GM12878 (cell line): ENCODE measurements around the gene THOC7.

Experiments
- CREB1 ChIP-seq: IDR thresholded peaks from 2 replicates; pipeline ENCODE4 v1.6.1; 2012; ENCODE audit warnings: low read depth, mild to moderate bottlenecking, inconsistent platforms
- CTCF ChIP-seq, 3 experiments: IDR thresholded peaks in 2 of 3; conservative IDR thresholded peaks in 1 of 3; 2 replicates each; pipeline ENCODE4 v1.5.1; 2011; ENCODE audit warnings: low read depth in 3 of 3, low read length in 3 of 3, mild to moderate bottlenecking in 3 of 3, control low read depth in 2 of 3, moderate library complexity in 2 of 3, inconsistent platforms in 1 of 3, mixed read lengths in 1 of 3; ENCODE audit not compliant: control insufficient read depth in 2 of 3, insufficient read depth in 1 of 3; ENCODE audit errors: extremely low read depth in 1 of 3
- DPF2 ChIP-seq: fragments of 450-650 bp; IDR thresholded peaks from 2 replicates; pipeline ENCODE4 v1.6.1; 2017; ENCODE audit warnings: mild to moderate bottlenecking
- EED ChIP-seq: sonication (generic); IDR thresholded peaks from 2 replicates; pipeline ENCODE4 v1.6.1; 2016; ENCODE audit warnings: antibody characterized with exemption, low read depth
- EP300 ChIP-seq, 2 experiments: fragments of 150-350 bp in 1 of 2; IDR thresholded peaks; 2 replicates each; pipeline ENCODE4 v1.6.1; 2011 to 2012; ENCODE audit warnings: low read depth in 2 of 2, low read length in 2 of 2, borderline replicate concordance in 1 of 2, improper control_type of control experiment in 1 of 2, inconsistent platforms in 1 of 2; ENCODE audit not compliant: control insufficient read depth in 1 of 2
- HDAC2 ChIP-seq: fragments of 200-600 bp; sonication (generic); IDR thresholded peaks from 2 replicates; pipeline ENCODE4 v1.6.1; 2017
- NFYB ChIP-seq: IDR thresholded peaks from 2 replicates; pipeline ENCODE4 v1.6.1; 2011; ENCODE audit warnings: low read depth, mild to moderate bottlenecking, low read length, improper control_type of control experiment, moderate library complexity; ENCODE audit not compliant: insufficient read depth
- POLR2A ChIP-seq: IDR thresholded peaks from 2 replicates; pipeline ENCODE4 v1.6.1; 2011; ENCODE audit warnings: low read depth, mild to moderate bottlenecking, low read length
- POLR2AphosphoS5 ChIP-seq: IDR thresholded peaks from 2 replicates; pipeline ENCODE4 v1.6.1; 2011; ENCODE audit warnings: mild to moderate bottlenecking, low read length, inconsistent platforms
- SIX5 ChIP-seq: IDR thresholded peaks from 2 replicates; pipeline ENCODE4 v1.6.1; 2011; ENCODE audit warnings: mild to moderate bottlenecking, low read depth, low read length, moderate library complexity; ENCODE audit not compliant: severe bottlenecking
- TBL1XR1 ChIP-seq: IDR thresholded peaks from 2 replicates; pipeline ENCODE4 v1.6.1; 2012; ENCODE audit warnings: low read depth, low read length, improper control_type of control experiment
- TF ChIP-seq, protein P1 (sequence below): IDR thresholded peaks from 2 replicates; pipeline ENCODE4 v1.6.1; 2012; ENCODE audit warnings: mild to moderate bottlenecking, low read depth, low read length

DNA sequence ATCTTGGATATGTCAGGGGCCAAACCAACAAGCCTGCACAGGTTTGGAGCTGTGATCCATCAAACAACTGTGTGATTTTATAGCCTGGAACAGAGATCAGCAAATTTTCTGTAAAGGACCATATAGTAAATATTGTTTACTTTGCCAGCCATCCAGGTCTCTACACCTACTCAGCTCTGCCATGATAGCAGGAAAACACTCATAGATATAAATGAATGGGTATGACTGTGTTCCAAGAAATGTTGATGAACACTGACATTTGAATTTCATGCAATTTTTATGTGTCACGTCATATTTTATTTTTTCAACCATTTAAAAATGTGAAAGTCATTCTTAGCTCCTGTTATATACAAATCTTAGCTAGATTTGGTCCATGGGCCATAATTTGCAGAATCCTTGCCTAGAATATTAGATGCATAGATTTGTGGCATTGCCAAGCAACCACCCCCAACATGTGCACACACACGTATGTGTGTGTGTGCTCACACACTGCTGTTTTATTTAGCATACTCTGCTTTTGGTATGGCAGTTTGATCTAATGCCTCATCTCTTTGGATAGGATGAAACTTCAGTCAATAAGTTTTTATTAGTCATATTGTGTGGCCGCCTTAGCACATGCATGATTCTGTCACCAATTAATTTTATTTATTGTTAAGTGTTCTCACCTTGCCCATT lies 6.5 kb upstream of the THOC7 start:
- no peak for TF ChIP-seq EED
- TF ChIP-seq CTCF (IDR thresholded peaks at IDR 0.05 in 2 of 3, conservative IDR thresholded peaks at IDR 0.05 in 1 of 3; ENCODE audit: control insufficient read depth in 2 of 3, extremely low read depth in 1 of 3, insufficient read depth in 1 of 3, low read depth in 3 of 3, low read length in 3 of 3): no peak
- TF ChIP-seq, protein P1, sequence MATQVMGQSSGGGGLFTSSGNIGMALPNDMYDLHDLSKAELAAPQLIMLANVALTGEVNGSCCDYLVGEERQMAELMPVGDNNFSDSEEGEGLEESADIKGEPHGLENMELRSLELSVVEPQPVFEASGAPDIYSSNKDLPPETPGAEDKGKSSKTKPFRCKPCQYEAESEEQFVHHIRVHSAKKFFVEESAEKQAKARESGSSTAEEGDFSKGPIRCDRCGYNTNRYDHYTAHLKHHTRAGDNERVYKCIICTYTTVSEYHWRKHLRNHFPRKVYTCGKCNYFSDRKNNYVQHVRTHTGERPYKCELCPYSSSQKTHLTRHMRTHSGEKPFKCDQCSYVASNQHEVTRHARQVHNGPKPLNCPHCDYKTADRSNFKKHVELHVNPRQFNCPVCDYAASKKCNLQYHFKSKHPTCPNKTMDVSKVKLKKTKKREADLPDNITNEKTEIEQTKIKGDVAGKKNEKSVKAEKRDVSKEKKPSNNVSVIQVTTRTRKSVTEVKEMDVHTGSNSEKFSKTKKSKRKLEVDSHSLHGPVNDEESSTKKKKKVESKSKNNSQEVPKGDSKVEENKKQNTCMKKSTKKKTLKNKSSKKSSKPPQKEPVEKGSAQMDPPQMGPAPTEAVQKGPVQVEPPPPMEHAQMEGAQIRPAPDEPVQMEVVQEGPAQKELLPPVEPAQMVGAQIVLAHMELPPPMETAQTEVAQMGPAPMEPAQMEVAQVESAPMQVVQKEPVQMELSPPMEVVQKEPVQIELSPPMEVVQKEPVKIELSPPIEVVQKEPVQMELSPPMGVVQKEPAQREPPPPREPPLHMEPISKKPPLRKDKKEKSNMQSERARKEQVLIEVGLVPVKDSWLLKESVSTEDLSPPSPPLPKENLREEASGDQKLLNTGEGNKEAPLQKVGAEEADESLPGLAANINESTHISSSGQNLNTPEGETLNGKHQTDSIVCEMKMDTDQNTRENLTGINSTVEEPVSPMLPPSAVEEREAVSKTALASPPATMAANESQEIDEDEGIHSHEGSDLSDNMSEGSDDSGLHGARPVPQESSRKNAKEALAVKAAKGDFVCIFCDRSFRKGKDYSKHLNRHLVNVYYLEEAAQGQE: no peak
- no peak for TF ChIP-seq CREB1
- no peak for TF ChIP-seq POLR2AphosphoS5
- no peak for TF ChIP-seq HDAC2
- no peak for TF ChIP-seq TBL1XR1
- no peak for TF ChIP-seq EP300 (IDR thresholded peaks at IDR 0.05; ENCODE audit: borderline replicate concordance in 1 of 2, control insufficient read depth in 1 of 2, low read depth in 2 of 2, low read length in 2 of 2)
- no peak for TF ChIP-seq SIX5
- no peak for TF ChIP-seq NFYB
- no peak for TF ChIP-seq POLR2A
- TF ChIP-seq DPF2: no peak
